ENCODE measurements around the gene CYTH2.

Gene CYTH2

DNA sequence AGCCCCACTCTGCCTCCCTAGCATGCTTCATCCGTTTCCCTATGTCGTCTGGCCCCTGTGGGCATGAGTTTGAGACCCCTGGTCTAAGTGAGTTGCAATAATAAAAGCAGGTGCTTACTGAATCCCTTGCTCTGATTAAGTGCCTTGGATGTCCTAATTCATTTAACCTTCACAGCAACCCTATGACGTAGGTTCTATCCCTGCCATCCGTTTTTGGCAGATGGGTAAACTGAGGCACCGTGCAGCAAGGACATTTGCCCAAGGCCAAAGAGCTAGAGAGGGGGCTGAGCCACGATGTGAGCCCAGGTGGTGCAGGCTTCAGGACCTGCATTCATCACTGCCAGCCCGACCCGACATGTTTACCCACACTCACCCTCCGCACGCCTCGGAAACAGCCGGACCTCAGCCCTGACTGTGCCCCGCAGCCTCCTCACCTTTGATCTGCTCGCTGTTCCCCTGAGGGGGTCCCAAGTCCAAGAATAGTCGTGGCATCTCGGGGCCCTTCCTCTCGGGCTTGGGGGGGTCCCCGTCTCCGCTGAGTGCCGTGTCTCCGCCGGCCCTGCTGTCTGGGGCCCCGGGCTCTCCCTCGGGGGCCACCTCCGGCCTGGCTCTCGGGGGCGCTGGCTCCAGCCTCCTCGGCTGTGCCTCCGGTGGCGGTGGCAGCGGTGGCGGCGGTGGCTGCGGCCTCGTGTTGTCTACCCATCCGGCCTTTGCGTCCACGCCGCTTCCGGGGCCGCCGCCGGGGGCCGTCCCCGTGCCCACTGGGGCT is 28.0 kb downstream of the CYTH2 start:
- no peak for DNase-seq

DNA sequence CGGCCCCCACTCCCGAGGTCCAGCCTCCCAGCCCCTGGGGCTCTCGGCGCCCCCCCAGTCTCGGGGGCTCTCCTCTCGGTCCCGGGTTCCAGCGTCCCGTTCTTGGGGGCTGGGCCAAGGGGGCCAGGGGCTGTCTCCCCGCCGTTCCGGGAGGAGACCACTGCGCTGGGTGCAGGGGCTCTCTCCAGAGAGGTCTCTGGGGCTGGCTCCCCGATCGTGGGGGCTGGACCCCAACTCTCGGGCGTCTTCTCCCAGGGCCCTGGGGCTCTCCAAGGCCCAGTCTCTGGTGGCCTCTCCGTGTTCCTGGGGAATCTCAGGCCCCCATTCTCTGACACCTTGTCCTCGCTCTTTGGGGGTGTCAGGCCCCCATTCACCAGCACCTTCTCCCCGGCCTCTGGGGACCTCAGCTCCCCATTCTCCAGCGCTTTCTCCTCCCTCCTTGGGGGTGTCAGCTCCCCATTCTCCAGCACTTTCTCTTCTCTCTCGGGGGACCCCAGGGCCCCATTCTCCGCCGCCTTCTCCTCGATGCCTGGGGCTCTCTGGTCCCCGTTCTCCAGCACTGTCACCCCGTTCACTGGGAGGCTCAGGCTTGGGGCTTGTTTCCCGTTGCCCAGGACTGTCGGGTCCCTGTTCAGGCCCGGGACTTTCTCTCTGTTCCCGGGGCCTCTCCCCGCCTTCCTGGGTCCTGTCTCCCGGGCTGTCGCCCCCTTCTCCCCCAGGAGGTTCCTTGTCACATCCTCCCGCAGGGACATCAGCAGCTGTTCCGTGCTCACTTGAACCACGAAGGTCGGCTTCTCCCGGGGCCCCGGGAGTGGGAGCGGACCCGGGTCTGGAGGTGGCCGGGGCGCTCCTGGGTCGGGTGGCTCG is 28.8 kb downstream of the CYTH2 start:
- no peak for DNase-seq

DNA sequence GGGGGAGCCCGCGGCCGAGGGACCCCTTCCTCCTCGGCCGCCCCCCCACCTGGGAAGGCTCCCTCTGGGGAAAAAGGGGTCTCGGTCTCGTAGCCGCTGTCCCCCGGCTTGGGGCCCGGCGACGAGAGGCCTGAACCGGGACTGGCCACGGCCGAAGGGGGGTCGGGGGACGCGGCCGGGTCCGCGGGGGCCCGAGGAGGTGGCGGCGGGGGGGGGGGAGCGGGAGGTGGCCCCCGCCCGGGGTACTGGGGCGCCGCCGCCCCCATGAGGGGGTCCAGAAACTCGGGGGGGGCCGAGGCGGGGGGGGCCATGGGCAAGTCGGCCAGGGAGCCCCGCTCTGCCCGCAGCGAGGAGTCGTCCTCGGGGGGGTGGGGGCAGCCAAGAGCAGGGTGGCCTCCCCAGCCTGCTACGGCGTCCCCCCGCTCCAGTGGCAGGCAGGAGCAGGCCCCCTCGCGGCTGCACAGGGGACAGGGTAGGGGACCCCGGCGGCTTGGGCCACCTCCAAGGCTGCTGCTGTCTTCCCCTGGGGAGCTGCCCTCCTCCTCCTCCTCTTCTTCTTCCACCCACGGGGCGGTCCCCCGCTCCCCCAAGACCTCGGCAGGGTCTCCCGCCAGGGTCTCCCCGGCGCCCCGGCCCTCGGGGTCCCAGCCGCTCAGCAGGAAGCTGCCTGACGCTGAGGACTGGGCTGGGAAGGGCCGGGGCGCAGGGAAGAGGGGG is 29.6 kb downstream of the CYTH2 start:
- no peak for DNase-seq

DNA sequence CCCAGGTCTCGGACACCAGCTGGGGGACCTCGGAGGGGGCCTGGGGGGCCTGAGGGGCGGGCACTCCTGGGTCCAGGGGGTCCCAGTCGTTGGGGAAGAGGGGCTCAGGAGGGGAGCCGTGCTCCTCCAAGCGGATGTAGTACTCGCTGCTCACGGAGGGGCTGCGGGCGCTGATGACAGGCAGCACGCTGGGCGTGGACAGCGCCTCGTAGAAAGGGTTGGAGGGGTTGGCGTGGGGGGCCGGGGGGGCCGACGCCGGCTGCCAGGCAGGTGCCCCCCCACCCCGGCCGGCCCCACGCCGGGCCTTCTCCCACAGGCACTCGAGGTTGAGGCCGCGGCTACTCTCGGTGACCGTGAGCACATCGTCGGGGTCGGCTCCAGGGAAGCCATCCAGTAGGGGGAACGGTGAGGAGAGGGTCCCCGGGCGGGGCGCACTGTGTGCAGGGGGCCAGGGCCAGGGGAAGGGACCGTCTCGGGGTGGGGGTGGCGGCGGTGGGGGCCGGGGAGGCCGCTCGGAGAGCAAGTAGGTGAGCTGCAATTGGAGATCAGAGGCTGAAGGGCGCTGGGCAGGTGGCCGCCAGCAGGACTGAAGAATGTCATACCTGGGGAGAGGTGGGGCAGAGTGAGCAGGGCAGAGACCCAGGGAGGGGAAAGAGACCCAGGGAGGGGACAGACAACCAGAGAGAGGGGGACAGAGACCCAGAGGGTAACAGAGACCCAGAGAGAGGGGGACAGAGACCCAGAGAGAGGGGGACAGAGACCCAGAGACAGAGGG is 30.3 kb downstream of the CYTH2 start:
- no peak for DNase-seq

DNA sequence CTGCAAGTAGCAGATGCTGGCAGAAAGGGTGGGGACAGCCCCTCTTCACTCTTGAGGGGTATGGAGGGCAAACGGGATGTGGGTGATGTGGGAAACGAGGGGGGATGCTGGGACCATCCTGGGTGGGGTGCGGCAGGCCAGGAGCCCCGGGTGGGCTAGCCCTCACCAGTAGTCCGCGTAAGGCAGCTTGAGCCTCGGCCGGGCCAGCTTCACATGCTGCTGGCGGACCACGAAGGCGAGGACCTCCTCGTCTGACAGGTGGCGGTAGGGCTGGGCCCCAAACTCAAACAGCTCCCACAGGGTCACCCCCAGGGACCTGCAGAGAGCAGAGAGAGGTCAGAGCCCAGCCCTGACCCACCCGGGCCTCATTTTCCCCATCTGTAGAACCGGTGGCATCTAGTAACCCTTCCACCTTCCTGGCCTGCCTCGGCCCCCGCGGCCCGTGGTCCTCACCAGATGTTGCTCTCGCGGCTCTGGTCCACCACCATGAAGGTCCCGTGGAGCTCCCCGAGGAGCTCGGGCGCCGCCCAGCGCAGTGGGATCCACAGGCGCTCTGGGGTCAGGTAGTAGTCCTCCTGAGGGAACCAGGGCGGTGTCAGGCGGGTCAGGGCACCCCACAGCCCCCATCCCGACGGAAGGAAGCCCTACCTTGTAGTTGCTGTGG is 31.8 kb downstream of the CYTH2 start:
- DNase-seq, result no peak

DNA sequence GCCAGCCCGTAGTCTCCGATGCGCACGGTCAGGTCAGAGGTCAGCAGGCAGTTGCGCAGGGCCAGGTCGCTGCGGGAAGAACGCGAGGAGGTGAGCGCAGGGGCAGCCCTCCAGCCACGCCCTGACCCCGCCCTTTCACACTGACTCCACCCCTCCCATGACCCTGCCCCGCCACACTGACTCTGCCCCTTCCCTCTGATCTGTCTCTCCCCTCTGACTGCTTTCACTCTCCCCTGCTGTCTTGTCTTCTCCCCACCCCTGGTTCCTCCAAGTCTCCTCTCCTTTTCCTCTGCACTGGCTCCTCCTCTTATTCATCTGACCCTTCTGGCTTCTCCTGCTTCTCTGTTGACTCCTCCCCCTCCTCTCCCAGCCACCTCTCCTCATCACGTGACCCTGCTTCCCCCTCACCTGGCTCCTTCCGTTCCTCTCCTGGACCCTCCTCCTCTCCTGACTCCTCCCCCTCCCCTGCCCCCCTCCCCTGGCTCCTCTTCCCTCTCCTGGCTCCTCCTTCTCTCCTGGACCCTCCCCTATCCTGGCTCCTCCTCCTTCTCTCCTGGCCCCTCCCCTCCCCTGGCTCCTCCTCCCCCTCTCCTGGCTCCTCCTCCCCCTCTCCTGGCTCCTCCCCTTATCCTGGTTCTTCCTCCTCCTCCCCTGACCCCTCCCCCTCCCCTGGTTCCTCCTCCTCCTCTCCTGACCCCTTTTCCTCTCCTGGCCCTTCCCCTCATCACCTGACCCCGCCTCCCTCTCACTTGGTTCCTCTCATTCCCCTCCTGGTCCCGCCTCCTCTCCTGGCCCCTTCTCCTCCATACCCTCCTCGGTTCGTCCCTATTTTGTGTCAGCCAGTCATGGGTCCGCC is 32.6 kb downstream of the CYTH2 start:
- peak; percentile 59 for DNase-seq

DNA sequence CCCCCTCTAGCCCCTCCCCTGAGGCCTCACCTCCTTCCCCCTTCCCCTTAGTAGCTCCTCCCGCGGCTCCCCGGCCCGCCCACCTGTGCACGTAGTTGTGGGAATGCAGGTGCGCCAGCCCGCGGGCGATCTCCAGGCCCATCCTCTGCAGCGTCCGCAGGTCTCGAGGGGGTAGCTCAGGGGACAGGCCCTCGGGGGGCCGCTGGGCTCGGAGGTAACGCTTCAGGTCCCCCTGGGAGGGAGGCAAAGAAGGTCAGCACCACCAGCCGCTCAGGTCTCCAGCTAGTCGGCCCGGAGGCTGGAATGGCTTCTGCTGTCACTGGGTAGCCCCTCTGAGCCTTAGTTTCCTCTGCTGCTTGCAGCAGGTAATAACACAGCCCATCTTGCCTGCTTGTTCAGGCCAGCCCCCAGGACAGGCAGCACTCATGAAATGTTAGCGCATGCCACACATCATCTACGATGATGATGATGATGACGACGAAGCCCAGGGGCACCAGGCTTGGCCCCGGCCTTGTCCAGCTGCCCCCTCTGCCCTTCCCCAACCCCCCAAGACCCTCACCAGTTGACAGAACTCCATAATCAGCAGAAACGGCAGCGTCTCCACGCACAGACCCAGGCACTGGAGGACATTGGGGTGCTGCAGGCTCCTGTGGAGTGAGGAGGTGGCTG is 33.3 kb downstream of the CYTH2 start:
- DNase-seq, result peak; percentile 78

DNA sequence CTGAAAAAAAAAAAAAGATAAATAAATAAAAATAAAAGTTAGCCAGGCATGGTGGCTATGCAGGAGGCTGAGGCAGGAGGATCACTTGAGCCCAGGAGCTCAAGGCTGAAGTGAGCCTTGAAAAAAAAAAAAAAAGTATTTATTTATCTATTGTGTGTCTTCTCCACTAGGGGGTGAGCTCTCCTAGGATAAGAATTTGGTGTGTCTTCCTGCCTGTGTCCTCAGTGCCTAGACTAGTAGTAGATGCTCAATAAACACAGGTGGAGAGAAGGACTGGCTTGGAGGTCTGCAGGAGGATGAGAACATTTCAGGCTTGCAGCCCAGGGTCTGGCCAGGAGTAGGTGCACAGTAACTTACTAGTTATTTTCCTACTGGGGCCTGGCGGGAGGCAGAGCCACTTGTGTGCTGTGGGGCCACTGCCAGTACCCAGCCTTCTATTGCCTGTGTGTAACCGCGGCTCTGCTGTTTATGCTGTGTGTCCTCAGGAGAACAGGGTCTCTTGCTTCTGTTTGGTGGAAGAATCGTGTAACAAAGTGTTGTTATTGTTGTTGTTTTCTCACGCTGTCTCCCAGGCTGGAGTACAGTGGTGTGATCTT is 37.1 kb downstream of the CYTH2 start:
- peak; percentile 43 for DNase-seq

DNA sequence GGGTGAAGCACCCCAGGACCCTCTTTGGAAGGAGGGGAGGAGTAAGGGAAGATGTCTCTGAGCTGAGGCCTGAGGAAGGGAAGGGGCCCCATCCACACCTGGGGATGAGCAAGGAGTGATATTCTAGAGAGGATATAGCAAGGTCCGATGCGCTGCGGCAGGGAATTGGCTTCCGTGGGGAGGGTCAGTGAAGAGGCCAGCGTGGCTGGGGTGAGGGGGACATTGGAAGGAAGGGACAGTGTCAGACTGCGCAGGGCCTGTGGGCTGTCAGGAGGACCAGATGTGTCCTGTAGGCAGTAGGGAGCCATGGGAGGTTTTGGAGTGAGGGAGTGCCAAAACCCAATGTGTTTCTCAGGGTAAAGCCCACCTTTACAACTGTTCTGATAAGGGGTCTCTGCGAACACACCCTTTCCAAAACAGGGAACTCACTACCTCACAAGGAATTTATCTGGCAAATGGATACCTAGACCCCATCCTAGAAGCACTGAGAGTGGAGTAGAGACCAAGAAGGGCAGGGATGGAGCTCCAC is 38.8 kb downstream of the CYTH2 start:
- no peak for DNase-seq

DNA sequence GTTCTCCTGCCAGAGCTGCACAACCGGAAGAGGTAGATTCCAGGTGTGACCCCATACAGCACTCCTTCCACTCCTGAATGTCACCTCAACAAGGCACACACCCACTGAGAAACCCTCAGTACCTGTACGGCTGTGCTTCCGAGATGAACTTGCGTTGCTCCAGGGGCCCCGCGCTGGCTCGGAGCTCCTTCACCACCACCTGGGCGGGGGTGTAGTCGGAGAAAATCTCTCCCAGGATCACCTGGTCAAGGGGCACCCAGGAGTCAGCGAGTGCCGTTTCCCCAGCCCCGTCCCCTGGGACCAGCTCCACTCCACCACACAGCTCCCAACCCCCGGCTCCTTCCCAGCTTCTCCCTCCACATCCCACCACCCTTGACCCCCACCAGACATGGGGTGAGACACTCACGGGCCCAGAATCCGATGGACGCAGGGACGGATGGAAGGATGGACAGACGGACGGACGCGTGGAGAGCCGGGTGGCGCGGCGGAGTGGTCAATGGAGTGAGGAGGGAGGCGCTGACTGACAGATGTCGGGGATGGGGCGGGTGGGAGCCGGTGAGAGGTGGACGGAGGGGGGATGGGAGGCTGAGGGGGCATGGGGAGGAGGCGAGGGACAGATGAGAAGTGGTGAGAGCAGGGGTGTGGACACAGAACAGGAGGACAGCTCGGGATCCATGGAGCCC is 39.7 kb downstream of the CYTH2 start:
- DNase-seq, result no peak

DNA sequence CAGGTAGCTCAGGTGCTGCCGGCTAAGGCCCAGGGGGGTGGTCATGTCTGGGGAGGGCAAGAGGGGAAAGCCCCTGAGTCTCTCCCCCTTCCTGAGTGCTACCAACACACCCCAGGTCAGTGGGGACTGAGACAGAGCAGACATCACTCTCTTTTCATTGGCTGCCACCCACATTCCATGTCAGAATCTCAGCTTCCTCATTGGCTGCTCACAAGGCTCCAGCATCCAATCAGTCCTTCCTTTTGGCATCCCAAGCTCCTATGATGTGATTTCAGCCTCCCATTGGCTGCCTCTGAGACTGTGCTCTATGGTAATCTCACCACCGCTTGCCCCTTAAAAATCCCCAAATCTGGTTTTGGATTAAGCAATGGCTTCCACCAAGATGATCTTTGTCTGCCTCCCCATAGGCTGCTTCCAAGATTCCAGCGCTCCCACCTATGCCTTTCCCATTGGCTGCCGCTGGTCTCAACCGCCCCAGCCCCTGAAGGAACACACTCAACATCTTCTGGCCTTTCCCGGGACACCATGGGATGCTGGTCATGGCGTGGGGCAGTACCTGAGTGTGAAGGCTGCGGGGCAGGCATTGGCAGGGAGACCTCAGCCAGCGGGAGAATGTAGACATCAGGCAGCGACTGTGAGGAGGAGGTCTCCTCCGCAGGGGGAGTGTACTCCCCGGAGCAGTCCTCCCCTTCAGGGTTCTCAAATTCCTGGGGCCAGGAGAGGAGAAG is 40.5 kb downstream of the CYTH2 start:
- no peak for DNase-seq

DNA sequence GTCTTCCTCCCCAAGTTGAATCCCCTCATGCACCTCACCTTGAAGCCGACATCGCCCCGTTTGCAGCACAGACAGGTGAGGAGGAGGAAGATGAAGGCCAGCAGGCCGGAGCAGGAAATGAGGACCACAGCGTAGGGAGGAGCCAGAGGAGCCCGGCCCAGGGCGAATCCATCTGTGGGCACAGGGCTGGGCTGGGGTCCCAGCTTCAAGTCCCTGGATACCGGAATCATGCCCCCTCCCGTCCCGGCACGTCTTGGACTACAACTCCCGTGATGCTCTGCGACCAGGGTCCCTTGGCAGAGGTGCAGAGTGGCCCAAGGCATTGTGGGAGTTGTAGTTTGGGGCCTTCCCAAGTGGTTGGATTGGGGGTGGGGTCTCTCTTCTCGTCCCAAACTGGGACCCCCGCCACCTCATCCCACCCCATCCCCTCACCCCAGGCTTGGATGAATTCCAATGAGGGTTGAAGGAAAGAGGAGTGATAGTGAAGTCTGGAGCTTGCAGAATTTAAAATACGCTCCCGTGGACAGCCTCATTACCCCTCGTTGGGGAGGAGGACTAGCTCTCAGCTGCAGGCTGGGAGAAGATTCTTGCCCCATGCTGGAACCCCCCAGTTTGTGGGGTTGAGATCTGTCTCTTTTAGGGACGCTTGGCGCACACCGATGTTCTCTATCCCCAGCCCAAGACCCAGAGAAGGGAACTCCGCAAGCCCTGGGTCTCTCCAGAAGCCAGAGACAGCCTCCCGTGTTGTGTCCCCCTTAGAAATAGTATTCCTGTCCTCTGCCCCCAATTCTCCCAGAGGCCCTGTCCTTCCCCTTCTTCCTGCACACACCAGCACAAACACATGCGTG is 41.5 kb downstream of the CYTH2 start:
- DNase-seq, result peak; percentile 80

DNA sequence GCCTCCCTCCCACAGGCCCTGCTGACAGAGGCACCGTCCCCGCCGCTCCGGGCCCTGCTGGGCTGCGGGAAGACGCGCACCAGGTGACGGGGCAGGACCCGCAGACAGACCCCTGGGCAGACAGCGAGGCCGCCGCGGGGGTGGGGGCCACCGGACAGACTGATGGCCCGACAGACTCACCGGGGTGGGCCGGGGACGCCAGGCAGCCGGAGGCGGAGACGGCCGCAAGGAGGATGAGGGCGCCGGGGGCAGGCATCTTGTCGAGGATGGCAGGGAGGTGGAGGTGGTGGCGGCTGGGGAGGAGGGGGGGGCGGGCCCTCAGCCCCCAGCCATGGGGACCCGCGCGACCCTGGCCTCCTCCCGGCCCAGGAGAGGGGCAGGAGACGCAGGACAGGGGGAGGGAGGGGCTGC is 42.2 kb downstream of the CYTH2 start:
- DNase-seq, result peak; percentile 66

DNA sequence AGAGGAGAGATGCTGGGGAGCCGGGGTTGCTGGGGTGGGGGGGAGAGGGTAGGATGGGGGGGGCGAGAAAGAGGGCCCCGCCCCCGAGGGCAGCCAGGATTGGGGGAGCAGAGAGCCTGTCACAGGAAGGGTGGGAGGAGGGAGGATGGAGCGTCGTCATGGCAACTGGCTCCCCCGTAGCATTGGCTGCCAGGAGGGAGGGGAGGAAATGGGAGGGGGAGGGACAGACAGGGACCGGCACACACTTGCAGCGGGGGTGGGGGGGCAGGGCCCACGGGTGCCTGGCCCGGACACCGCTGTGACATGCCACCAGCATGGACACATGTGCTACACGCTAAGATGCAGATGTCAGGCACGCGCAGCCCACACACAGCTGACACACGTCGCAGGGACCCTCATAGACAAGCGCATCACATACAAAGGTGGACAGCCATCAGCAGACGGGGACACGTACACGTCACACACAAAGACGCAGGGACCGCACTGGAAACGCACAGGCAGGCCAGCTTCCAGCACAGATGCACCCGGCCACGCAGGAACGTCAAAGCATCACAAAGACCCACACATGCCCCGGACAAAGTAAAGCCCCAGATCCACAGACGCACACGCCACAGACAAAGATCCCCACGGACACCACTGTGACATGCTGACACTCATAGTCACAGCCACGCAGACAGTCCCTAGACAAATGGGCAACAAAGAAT is 42.8 kb downstream of the CYTH2 start, which contains the start of gene LMTK3:
Gene LMTK3 (minus strand): TSS at position 36 of the 704 bp plus-strand sequence. CDS start 259 bp downstream, outside the sequence.
- peak; percentile 79 for DNase-seq

DNA sequence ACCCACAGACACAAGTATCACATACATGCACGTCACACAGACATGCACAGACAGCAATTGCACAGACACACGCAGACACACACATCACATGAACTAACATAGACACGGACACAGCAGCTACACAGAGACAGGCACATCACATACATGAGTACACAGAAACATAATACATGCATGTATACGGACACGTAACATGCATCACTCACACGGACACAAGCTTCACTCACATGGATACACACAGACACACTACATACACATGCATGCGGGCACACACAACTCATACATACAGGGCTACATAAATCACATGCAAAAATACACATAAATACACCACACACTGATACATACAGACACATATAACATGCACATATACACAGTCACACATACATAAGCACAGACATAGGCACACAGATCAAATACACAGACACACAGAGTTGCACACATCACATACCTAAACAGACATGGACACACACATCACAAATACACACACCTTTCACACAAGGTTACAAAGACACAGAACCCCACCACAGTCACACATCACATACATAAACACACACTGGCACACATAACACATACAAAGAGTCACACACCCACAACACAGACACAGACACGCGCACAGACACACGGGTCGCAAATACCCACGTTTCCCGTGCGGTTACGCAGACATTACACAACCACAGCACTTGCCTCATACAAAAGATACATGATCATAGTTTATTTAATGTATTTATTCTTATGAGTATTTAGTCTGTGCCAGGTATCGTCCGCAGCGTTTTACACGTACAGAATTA is 43.5 kb downstream of the CYTH2 start:
- DNase-seq, result no peak

Data from activated T-cell treated with anti-CD3 and anti-CD28 coated beads, Interleukin-2, amount 50 U/mL, for 1 hour (primary cell).